ENCODE results near the gene SLC12A5.
"Not testable (repeated sequence)": the region's sequence is repeated elsewhere in the genome, so short reads cannot be mapped to it uniquely, and the experiment has no call there.

SLC12A5 gene

DNA sequence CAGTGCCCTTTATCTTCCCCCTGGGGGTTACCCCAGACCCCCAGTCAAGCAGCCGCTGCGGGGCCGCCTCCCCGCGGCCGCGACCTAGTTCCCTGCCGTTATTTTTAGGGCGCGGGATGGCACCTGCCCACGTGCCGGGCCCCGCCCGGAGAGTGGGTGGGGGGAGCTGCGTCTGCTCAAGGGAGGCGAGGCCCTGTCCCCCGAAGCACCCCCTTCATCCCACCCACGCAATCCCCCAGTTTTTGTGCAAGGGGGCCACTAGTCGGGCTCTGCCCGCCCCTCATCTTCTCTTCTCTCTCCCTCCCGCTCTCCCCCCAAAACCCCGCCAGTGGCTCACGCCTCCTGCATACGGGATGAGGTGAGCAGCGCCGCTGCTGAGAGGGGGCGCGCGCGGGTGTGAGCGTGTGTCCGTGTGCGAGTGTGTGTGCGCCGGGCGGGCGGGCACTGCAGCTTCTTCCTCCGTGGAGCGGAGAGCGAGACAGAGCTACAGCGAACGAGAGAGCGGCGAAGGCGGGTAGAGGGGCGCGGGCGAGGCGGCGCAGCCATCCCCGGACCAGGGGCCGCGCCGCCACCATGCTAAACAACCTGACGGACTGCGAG, at the start of gene SLC12A5:
Gene SLC12A5, plus strand, starts transcription at position 444 of the 600 bp plus-strand sequence. Its CDS starts 130 bp downstream, at position 574.
- DNase-seq, result no peak

DNA sequence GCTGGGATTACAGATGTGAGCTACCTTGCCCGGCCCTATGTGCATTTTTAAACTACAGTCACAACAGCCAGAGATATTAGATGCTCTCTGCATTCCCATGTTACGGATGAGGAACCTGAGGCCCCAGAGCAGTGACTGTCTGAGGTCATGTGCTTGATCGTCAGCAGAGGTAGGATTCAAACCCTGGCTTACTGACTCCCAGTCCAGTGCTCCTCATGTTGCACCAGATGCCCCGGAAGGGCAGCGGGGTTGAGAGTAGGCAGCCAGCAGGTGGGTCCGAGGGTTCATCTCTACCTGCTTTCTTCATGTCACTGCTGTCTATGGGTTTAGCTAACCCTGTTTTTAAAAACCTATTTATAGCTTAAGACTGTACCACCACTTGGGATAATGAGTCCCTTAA, 47.8 kb upstream of the SLC12A5 start:
- no peak for DNase-seq

DNA sequence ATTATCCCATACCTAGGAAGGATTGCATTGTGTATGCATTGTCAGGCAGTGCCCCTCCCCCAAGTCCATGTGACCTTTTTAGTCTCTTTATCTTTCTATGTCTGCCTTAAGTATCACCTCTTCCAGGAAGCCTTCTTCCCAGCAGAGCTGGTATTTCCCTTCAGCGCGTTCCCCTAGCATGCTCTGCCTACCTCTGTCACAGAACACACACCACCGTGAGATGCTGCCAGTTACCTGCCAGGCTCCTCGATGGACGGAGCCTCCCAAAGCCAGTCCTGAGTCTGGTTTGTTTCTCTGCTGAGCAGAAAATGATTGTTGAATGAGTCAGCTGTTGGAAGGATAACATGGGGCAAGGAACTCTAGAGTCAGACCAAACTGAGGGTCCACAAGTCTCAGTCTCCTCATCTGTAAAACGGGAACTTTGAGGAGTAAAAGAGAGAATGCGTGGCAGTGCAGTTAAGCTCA, 45.7 kb upstream of the SLC12A5 start:
- no peak for DNase-seq

DNA sequence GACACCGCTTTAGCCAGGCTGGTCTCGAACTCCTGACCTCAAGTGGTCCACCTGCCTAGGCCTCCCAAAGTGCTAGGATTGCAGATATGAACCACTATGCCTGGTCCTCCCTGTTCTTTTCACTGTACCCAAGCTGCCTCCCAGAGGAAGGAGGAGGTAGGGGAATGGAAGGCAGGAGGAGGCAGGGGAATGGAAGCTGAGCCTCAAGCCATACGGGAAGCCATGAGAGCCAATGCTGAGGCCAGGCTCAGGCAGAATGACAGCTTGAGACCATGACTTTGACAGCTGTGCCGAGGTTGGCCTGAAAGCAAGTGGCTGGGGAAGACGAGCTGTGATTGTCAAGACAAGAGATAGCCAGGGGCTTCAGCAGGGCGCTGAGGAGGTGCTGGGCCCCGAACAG, 43.4 kb upstream of the SLC12A5 start:
- no peak for DNase-seq

DNA sequence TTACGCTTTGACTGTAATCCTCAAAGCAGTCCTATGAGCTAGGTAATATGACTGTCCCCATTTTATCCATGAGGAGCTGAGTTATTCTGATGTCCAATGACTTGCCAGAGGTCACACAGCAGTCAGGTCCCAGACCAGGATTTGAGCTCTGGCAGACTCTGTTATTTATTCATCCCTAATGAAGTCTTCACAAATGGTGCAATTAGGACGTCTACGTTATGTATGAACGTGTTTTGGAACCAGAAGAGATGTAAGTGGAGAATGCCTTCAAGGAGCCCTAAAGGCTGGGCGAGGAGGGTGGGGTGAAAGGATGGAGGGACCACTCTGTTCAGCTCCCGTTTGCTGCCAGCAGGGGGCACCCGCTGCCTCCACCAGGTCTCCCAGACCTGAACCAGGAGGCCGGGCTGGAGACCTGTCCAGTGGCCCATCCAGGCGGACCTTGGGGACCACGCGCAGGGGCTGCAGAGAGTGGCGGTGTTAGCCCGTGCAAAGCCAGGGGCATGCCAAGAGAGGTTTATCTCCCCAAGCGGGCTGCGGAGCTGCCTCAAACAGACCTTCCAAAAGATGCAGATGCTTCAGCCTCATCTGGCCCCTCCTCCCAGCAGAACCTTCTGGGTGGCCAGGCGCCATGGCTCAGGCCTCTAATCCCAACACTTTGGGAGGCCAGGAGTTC, 41.8 kb upstream of the SLC12A5 start:
- DNase-seq, result no peak

DNA sequence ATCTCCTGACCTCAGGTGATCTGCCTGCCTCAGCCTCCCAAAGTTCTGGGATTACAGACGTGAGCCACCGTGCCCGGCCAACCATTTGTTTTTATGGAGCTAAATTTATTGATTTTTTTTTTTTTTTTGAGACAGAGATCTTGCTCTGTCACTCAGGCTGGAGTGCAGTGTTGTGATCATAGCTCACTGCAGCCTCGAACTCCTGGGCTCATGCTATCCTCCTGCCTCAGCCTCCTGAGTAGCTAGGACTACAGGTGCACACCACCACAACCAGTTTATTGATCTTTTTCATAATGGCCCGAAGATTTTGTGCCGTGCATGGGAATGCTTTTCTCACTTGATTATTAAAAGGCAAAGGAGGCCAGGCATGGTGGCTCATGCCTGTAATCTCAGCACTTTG, 40.2 kb upstream of the SLC12A5 start:
- DNase-seq, result not testable (repeated sequence)

DNA sequence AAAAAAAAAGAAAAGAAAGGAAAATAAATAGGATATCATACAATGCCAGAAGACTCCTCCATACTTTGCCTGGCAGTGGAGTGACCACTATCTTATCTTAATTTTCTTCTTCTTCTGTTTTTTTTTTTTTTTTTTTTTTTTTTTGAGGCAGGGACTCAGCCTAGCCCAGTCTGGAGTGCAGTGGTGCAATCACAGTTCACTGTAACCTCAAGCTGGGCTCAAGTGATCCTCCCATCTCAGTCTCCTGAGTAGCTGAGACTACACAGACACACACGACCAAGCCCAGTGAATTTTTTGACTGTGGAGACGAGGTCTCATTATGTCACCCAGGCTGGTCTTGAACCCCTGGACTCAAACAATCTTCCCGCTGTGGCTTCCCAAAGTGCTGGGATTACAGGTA, 37.4 kb upstream of the SLC12A5 start:
- no peak for DNase-seq

DNA sequence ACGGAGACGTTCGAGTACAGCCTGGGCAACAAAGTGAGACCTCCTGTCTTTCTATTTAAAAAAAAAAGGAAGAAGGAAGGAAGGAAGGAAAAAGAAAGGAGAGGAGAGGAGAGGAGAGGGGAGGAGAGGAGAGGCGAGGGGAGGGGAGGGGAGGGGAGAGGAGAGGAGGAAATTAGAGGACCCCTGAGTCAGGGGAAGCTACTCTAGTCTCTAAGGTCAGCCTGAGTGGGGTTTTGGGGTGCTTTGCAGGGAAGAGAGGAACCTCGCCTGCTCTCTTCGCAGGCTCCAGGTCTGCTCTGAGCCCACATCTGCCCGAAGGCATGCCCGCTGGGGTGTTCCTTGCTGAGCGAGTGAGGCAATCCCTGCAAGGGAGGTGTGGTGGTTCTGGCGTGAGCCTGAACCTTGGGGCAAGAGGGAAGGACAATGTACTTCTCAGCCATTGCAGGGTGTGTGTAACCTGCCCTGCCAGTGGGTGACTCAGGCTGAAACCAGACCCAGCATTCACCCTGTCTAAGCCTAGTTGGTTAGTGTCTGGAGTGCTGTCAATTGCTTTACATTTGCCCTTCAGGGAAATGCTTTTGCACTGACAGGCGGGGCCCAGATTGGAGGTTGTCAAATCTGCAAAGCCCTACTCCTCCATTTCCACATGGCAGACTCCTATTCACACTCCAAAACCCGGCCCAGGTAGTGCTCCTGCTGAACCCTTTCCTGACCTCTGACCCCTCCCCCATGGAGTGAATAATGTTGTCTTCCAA, 35.6 kb upstream of the SLC12A5 start:
- DNase-seq, result peak; percentile 27

DNA sequence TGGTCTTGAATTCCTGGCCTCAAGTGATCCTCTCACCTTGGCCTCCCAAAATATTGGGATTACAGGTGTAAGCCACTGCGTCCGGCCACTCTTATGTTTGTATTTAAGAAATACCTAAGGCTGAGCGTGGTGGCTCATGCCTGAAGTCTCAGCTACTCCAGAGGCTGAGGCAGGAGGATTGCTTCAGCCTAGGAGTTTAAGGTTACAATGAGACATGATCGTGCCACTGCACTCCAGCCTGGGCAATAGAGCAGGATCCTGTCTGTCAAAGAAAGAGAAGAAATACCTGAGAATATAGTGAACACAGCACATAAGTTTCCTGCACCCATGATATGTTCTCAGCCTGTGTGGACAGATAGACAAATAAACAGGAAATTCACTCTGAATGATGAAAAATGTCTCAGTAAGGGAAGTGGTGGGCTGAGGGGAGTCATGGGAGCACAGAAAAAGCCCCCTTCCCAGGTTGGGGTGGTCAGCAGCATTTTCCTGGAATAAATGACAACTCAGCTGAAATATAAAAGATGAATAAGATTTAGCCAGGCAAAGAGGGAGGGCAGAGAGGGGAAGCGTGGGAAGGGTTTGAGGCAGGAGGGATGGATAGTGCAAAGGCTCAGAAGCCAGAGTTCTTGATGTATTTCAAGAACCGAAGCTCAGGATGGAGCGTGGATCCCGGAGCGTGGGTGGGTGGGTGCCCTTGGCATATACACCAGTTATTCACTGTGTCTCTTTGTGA, 34.1 kb upstream of the SLC12A5 start:
- DNase-seq, result no peak

DNA sequence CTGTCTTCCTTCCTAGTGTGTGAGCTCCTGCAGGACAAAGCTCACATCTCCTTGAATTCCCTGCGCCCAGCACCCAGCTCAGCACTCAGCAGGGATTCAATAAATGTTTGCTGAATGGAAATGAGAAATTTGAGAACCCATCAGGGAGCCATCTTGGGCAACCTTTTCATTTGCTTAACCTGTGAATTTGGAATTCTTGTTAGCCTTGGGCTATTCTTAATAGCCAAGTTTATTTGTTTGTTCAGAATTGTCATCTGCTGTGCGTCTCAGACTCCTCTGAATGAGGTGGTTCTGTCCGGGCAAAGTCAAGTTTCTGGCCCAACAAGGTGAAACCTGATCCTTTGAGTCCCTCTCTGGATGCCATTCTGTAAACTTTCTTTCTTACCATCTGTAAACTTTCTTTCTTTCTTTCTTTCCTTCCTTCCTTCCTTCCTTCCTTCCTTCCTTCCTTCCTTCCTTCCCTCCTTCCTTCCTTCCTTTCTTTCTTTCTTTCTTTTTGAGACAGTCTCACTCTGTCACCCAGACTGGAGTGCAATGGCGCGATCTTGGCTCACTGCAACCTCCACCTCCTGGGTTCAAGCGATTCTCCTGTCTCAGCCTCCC, 33.4 kb upstream of the SLC12A5 start:
- not testable (repeated sequence) for DNase-seq

DNA sequence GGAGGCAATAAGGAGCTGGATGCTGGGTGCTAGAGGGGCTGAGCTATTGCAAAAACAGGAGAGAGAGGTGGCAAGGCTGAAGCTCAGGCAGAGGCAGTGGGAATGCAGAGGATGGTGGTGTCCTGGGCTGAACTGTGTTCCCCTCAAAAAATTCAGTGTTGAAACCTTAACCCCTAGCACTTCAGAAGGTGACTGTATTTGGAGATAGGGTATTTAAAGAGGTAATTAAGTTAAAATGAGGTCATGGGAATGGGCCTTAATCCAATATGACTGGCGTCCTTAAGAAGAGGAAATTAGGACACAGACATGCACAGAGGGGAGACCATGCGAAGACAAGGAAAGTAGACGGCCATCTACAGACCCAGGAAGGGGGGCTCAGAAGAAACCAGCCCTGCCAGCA, 31.8 kb upstream of the SLC12A5 start:
- no peak for DNase-seq

DNA sequence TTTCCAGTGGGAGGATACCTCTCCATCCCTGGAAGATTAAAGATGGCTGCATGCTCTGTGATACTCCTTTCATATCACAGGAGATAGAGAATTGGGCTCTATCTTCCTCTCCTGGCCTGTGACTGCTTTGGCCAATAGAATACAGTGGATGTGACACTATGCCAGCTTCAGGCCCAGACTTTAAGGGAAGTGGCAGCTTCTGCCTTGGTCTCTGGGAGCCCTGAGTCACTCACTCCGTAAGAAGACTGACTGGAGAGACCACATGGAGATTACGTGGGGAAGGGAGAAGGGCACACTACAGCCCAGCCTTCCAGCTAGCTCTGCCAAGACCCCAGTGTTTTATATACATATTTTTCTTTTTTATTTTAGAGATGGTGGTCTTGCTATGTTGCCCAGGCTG, 30.7 kb upstream of the SLC12A5 start:
- no peak for DNase-seq

DNA sequence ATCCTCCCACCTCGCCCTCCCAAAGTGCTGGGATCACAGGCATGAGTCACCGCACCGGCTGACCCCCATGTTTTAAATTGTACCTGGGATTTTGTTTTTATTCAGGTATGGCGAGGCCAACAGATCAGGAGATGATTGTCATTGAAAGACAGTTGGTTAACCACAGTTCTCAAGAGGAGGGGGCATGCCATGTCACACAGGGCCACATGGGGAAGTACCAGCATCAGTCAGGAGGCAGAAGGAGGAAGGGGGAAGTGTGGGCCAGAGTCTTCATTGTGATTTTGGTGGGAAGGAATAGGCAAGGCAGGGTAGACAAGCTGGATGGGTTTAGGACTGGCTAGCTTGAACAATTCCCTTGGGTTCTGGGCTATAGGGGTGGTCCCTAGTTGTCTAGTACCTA, 30.3 kb upstream of the SLC12A5 start:
- no peak for DNase-seq

DNA sequence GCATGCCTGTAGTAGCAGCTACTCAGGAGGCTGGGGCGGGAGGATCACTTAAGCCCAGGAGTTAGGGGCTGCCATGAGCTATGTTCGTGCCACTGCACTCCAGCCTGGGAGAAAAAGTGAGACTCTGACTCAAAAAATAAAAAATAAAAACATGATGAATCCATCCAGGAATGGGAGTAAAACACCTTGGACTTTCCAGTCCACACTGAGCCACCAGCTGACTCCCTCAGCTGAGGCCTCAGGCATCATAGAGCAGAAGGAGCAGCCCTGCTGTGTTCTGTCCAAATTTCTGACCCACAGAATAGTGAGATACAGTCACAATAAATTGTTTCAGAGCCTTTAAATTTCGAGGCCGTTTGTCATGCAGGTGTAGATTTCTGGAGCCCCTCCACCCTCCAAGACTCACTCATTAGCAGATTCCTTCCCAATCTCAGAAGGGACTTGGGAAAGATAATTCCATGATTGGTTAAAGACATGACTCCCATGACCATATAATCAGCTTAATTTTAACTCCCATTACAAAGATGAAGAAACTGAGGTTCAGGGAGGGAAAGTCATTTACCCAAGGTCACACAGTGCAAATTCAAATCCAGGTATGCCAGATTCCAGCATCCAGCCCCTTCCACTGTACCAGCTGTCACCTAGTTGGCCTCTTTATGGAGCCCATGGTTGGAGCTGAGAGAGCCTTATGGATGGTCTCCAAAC, 29.3 kb upstream of the SLC12A5 start:
- no peak for DNase-seq

DNA sequence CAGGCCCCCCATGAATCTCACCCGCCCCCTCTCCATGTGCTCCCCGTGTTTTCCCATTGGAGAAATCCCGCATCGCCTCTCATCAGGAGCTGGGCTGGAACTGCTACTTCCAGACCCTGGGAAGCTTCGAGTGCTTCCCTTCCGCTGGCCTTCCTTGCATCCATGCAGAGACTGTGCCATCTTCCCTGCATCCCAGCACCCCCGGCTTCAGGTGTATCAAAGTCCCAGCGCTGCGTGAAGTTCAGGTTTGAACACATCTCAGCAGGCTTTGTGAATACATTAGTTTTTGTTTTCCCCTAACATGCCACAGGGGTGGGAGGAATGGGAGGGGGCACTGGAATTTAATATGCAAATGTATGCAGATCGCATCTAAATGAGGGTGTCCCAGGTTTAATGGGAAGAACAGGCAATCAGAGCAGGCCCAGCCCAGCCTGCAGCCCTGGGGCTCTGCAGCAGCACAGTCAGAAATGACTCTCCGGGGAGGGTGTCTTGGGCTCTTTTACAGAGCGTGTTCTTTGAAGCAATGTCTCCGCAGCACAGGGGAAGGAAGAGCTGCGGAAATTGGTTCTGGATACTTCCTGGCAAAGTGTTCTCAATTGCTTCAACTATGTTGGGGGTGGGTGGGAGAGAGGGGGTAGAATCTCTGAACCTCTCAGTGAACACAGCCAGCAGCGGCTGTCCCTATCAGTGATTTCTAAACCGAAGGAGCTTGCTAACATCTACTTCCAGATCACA, 28.6 kb upstream of the SLC12A5 start:
- DNase-seq, result no peak

DNA sequence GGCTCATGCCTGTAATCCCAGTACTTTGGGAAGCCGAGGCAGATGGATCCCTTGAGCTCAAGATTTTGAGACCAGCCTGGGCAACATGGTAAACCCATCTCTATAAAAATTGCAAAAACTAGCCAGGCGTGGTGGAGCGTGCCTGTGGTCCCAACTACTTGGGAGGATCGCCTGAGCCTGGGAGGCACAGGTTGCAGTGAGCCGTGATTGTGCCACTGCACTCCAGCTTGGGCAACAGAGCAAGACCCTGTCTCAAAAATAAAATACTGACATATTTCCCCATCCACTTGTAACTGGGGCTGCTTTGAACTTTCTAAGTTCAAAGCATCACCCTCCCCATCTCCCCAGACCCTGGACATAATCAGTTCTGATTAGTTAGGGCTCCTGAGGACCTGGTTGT, 27.5 kb upstream of the SLC12A5 start:
- DNase-seq, result no peak

DNA sequence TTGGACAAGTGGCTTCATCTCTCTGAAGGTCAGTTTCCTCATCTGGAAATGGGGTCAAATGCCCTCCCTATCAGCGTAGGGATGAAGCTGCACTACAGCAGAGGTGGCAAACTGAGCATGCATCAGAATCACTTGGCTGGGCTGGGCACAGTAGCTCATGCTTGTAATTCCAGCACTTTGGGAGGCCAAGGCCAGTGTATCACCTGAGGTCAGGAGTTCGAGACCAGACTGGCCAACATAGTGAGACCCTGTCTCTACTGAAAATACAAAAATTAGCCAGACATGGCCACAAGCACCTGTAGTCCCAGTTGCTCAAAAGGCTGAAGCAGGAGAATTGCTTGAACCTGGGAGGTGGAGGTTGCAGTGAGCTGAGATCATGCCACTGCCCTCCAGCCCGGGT, 27.0 kb upstream of the SLC12A5 start:
- no peak for DNase-seq

DNA sequence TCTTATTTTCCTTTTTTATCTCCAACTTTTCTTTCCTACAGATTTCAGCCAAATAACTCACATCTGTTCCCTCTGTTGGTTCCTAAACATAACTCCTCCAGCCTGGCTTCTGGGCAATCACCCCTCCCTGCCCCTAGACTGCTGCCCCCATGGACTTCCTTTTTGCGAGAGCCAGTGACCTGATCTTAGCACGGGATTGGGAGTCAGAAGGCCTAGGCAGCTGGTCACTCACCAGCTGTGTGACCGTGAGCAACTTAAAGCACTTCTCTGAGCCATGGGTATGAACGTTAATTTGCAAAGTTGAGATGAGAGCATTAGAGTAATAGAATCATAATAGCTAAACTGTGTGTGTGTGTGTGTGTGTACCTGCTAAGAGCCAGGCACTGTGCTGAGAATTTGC, 24.8 kb upstream of the SLC12A5 start:
- DNase-seq, result no peak

DNA sequence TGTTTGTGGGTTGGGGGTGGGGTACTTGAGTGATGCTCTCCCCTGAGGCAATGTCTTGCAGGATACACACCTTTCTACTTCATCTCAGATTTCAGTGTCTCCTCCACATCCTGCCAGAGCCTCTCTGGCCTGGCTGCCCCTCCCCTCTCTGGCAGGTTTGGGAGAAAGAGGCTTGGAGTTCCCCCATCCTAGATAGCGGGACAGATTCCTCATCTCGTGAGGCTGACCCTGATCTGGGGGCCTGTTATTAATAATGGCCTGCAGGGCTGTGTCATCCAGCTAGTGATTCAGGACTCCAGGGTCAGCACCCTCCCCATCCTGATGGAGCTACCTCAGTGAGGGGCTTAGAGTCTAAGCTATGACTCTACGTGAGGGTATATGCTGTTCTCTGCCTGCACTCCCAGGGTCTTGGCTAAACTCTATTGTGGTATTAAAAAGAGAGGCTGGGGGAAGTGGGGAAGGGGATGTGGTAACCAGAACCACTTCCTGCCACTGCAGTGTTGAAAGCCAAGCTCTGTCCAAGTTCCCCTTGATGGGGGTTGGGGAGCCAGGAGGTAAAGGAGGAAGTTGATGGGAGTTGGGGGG, 24.0 kb upstream of the SLC12A5 start:
- no peak for DNase-seq

DNA sequence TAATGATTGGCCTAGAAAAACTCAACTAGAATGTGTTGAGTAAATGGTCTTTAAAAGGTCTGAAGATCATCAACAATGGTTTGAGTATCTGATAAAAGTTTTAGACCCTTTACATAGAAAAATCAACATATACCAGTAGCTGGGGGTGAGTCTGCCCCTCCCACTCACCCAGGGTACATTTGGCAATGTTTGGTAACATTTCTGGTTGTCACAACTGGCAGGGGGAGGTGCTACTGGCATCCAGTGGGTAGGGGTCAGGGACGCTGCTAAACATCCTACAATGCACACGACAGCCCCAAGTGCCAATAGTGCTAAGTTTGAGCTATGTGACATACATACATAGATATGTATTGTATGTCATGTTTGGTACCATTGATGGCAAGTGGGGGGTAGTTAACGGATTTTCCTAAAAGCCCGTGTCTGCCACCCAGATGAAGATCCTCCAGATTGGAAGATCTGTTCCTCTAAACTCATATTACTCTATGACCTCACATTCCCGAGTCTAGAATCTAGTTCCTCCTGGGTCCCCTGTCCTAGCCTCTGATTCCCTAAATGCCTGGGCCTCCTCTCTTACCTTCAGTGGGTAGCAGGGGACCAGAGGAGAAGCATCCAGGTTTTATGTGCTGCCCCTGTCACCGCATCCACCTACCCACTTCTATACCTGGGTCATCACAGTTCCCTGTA, 22.9 kb upstream of the SLC12A5 start:
- no peak for DNase-seq

DNA sequence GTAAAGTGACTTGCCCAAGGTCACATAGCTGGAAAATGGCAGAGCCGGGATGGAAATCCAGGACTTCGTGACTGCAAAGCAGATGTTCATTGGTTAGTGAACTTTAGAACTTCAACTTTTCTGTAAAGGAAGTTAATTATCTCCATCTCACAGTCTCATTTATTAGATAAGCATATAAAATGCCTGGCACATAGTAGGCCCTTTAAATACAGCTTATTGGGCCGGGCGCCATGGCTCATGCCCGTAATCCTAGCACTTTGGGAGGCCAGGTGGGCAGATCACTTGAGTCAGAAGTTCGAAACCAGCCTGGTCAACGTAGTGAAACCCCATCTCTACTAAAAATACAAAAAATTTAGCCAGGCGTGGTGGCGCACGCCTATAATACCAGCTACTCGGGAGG, 22.1 kb upstream of the SLC12A5 start:
- no peak for DNase-seq

Measured in NCI-H2107 (cell line).